ACHN (cell line): ENCODE data around the gene GTF2F2.
A peak's percentile ranks its signal among the peaks of the same experiment; 100 is the strongest.
"Not testable (repeated sequence)": the region's sequence is repeated elsewhere in the genome, so short reads cannot be mapped to it uniquely, and the experiment has no call there.

Source experiments
- DNase-seq: peaks from one replicate; pipeline ENCODE4 v3.0.0-alpha.2; 2015
- in situ Hi-C: cut with HindIII; loops from 2 replicates; pipeline ENCODE4 v1.10.0; 2017; ENCODE audit warnings: low sequenced_read_pairs, low pct_ligation_motif_present, low pct_unique_long_range_greater_than_20kb

GTF2F2 gene

GRCh38 chr13:45278096-45278645, 157.9 kb downstream of the GTF2F2 start:
- in situ Hi-C loops, result no loop called here
- no peak for DNase-seq

- no peak for DNase-seq
- in situ Hi-C loops, result no loop called here
Observed at GRCh38 chr13:45280011-45280410, 159.7 kb downstream of the GTF2F2 start.

GRCh38 chr13:45280751-45281634, 160.7 kb downstream of the GTF2F2 start:
- in situ Hi-C loops, result no loop called here
- DNase-seq, result peak; percentile 83

DNA sequence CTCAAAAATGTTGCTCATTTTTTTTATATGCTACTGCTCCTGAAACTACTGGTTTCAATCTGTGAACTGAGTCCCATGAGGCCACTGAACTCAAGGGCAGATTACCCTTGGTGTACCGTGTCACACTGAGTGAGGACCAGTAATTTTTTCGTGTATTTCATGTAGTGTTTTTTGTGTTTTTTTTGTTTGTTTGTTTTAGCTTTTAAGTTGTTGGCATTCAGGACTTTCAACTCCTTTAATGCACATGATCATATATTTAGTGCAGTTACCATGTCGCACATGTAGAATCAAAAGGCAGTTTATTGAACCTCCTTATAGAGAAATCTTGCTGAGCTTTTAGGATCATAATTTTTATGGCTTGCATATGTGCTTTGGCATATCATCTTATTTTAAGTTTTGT, 162.7 kb downstream of the GTF2F2 start:
- DNase-seq, result no peak
- in situ Hi-C loops, result no loop called here

DNA sequence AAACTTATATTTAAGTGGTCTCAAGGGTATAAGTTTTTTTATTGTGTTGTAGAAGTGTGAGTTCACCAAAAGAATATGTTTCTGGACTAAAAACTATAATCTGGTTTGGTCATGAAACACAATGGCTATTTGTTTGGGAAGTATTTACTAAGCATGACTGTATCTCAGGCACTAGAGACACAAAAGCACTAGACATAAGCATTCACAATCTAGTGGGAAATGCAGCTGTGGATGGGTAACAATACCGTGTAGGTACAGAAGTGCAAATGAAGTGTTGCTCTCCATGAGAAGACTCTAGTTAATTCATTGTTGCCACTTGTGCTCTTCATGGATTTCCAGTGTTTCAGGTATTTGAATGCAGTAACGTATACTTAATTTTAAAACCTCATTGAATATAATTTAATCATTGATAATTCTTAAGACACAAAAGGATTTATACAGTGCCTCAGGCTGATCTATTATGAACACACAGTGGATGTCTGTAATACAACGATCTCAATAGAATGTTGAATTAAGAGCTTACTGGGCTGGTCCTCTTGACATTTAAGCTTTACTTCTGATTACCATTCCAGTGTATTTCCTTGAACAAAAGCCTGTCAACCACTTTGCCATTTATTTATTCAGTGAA, 169.7 kb downstream of the GTF2F2 start:
- in situ Hi-C loops, result no loop called here
- no peak for DNase-seq

- in situ Hi-C loops, result no loop called here
- DNase-seq, result no peak
Observed at GRCh38 chr13:45292176-45292575, 171.9 kb downstream of the GTF2F2 start.

DNA sequence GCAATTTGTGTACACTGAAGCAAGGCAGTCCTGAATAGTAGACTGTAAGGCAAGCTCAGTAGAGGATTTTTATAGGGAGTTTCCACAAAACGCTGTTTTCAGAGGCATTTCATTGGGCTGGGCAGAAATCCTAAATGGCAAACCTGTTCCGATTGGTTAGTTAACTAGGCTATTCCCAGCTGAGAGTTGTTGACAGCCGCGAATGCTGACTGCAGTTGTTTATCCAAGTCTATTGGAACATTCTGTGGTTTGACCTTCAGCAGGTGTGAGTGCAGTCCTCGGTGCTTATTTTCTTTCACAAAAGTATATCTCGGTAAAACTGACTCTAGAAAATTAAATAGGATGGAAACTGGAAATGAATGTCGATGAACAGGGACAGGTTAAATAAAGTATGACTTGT, 175.2 kb downstream of the GTF2F2 start:
- in situ Hi-C loops, result no loop called here
- no peak for DNase-seq

DNA sequence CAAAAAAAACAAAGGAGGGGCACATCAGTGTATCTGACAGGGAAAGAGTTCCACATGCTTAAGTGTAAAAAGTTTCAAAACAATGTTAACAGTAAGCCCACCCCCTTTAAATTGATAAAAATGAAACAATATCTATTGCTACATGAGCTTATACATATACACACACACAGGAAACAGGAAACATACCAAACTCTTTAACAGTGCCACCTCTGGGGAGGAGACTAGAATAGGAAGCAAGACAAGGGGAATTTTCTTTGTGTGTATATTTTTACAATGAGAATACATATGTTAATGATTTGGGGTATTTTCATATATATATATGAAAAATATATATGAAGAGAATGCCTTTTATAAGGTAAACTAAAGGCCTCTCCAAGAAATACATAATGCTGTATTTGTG, 175.9 kb downstream of the GTF2F2 start:
- in situ Hi-C loops, result no loop called here
- DNase-seq, result no peak

DNA sequence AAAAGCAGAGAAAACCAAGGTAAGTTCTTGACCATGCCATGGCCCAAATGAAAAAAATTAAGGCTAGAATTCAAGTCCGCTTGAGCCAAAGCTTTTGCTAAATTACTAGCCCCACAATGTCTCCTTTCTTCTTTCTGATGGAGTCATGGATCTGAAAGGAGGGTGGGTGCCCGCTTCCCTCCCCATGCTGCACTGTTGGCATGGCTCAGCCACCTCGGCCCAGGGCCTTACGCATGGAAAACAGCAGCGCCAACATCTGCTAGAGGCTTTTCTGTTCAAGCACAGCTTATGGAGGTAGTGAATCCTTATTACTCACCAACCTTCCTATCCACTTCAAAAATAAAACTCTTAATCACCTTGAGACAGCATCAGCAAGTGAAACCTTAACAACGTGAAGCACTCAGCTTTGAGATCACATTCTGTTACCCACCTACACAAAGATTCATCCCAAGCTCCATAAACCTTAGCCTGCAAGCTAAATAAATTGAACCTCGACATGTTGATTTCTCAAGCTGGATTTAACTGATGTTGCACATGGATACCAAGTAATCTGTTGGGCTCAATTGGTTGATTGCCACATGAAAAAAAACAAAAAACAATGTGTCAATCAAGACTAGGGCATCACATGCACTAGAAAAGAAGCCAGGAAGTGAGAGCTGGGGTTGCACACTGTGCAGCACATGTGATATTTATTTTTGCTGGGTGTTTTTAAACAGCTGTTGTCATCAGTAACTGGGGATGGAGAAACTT, 177.3 kb downstream of the GTF2F2 start:
- DNase-seq, result no peak
- in situ Hi-C loops, result no loop called here

GRCh38 chr13:45298206-45298505, 177.8 kb downstream of the GTF2F2 start:
- in situ Hi-C loops, result no loop called here
- no peak for DNase-seq

GRCh38 chr13:45298550-45298949, 178.2 kb downstream of the GTF2F2 start:
- in situ Hi-C loops, DNase-seq: not testable (repeated sequence)

DNA sequence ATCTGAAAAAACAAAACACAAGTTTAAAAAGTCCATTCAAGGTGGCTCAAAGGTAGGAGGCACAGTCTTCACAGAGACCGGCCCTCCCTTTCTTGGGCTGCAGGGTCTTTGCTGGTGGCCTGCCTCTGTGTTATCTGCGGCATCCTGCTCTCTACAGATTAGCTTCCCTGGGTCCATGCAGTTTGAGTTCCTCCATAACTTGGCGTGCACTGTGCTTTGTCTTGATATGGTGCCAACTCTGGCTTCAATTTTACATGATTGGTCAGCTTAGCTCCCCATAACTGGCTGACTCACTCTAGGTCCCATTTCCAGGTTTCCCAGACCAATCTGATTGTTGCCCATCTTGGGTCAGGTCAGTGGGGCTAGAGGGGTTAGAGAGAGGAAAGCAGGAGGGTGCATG, 178.9 kb downstream of the GTF2F2 start:
- in situ Hi-C loops, result no loop called here
- no peak for DNase-seq

DNA sequence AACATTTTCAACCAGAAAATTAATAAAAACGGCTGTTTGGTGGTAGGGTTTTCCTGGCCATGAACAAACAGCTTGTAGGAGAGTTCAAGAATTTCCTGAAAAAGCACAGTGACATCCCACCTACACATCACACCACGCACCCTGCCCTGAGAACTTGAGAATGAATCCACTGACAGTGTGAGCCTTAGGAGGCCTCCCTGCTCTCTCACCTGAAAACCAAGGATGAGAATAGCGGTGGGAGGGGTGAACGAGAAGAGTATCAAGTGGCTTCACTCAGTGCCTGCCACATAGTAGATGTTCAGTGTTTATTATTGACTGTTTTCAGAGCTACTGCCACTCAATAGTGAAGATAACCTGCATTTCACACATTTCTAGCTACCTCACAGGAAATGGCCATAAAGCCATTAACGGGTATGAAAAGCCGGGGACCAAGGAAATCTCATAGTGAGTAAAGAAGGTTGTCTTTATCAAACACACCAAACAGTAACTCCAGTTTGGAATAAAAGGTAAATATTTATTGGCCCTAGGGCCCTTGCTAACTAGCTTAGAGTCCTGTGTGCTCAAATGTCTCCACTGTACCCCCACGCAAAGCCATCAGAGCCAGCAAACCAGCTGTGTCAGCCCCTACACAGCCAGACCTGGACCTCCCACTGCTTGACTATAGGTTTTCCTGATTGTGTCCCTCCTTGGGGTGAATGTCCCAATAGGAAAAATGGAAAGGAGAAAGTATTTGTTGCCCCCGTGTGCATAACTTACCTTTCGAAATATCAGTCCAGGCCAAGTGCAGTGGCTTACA, 180.1 kb downstream of the GTF2F2 start:
- no peak for DNase-seq
- in situ Hi-C loops, result no loop called here

DNA sequence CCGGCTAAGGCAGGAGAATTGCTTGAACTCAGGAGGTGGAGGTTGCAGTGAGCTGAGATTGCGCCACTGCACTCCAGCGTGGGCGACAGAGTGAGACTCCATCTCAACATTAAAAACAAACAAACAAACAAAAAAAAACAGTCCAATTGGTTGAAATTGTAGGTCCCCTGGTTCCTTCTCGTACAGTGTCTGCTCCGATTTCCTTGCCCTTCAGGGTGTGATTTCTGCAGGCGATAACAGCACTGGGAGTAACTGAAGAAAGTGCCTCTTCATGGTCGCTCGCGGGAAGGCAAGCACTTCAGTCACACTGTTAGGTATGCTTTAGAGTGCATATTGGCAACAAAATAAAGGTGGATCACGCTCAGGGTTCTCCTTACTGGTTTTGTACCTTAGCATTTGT, 181.0 kb downstream of the GTF2F2 start:
- in situ Hi-C loops, result no loop called here
- no peak for DNase-seq

DNA sequence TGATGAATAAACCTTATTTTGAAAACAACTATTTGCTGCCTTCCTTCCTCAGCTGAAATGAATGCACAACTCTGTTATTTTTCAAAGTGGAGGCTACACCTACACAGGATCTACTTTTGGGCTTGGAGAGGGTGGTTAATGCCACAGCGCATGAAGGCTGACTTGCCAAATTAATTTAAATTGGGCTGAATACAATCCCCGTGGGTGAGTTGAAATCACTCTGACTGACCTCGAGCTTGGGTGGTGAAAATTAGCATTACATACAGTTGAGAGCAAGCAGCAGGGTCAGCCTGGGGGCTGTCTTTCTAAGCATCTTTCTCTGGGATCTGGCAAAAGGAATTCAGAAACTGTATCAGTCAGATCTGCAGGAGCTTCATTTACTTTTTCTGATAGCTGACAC, 182.2 kb downstream of the GTF2F2 start:
- in situ Hi-C loops, result no loop called here

DNA sequence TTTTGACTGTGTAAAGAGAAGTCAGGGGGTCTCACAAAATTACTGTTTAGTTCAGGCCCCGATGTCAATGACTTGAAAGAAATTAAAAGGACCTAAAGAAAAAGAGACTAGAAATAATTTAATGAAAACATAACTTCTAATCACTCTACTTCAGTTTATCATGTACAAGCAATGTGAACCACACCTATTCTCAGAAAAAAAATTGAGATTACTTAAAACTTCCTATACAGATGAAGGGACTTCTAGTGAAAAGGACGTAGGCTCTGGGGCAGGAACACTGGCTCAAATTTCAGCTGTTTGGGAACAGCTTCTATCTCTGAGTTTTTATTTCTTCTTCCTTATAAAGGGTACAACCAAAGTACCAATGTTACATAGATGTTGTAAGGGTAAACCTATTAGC, 182.7 kb downstream of the GTF2F2 start:
- in situ Hi-C loops, result no loop called here

More for the DNA sequence above, 182.2 kb downstream of the GTF2F2 start:
- DNase-seq, result no peak

DNA sequence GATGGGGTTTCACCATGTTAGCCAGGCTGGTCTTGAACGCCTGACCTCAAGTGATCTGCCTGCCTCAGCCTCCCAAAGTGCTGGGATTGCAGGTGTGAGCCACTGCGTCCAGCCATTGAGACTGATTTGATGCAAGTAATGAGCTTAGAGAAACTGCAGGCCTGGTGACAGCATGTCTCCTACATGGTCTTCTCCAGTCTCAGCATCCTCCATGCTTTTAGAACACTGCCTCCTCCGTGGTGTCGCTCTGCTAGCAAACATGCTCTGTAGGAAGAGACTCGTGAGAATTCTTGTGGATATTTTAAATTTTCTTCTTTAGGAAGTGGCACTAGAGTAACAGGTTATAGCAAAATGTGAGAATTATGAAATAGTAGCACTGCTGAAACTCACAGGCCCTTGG, 183.6 kb downstream of the GTF2F2 start:
- in situ Hi-C loops, result no loop called here
- no peak for DNase-seq

More for the DNA sequence above, 182.7 kb downstream of the GTF2F2 start:
- DNase-seq, result no peak

DNA sequence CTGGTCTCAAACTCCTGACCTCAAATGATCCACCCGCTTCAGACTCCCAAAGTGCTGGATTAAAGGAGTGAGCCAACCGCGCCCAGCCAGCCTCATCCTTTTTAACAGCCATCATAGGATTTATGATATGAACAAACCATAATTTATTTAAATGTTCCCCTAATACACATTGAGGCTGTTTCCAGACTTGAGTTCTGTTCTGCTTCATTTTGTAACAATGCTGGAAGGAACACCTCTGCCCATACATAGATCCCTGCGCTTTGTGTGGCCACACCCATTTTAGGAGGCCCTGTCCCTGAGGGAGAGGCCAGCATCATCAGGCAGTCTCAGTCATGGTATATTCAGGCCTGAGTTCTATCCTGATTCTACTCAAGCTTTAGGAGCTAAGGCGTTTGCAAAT, 184.8 kb downstream of the GTF2F2 start:
- DNase-seq, result no peak
- in situ Hi-C loops, result no loop called here

DNA sequence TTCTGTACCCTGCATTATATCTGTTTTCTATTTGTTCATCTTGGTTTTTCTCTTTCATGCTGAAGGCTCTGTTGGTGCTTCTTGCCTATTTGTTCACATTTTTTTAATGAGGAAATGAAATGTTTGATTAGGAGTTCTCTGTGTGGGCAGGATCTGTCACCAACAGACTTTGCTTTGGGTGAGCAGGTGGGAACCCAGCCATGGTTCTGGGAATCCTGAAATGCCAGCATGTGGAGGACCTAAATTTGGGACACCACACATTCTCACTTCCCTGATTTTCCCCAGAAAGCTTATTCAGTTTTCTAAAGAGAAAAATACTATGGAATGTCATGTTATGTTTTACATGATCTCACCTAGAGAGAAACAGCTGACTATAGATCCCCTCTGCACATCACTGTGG, 186.7 kb downstream of the GTF2F2 start:
- in situ Hi-C loops, result no loop called here
- no peak for DNase-seq
